ENCODE data around the gene CCDC9B.

DNA sequence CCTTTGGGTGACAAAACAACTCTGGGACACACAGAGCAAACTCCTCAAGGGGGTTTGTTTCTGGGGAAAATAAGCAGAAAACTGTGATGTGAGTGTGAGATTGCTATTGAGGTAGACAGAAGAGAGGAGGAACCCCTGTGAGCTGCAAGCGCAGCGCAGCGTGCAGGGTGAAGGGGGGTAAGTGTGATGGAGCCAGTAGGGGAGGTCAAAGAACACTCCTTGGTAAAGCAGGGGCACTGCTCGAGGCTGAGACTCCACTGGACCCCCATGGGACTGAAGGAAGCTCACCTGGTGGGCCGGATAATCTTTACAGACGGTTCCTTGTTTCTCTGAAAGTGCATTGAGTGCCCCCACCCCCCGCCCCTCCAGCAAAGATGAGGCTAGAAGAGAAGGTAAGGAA lies 9.7 kb downstream of the CCDC9B start:
- TF ChIP-seq, protein P1, sequence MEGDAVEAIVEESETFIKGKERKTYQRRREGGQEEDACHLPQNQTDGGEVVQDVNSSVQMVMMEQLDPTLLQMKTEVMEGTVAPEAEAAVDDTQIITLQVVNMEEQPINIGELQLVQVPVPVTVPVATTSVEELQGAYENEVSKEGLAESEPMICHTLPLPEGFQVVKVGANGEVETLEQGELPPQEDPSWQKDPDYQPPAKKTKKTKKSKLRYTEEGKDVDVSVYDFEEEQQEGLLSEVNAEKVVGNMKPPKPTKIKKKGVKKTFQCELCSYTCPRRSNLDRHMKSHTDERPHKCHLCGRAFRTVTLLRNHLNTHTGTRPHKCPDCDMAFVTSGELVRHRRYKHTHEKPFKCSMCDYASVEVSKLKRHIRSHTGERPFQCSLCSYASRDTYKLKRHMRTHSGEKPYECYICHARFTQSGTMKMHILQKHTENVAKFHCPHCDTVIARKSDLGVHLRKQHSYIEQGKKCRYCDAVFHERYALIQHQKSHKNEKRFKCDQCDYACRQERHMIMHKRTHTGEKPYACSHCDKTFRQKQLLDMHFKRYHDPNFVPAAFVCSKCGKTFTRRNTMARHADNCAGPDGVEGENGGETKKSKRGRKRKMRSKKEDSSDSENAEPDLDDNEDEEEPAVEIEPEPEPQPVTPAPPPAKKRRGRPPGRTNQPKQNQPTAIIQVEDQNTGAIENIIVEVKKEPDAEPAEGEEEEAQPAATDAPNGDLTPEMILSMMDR (conservative IDR thresholded peaks at IDR 0.05; ENCODE audit: low read depth, low read length): no peak
- TF ChIP-seq EZH2 (IDR thresholded peaks at IDR 0.05; ENCODE audit: low read length, unreplicated experiment) (no peak), EZH2phosphoT487 (IDR thresholded peaks at IDR 0.05; ENCODE audit: borderline replicate concordance, low read length) (no peak)
